ENCODE measurements around the gene PSMC3IP.
A peak's percentile ranks its signal among the peaks of the same experiment; 100 is the strongest.
"Not testable (repeated sequence)": the region's sequence is repeated elsewhere in the genome, so short reads cannot be mapped to it uniquely, and the experiment has no call there.

Gene PSMC3IP

GRCh38 chr17:42560246-42560645 is 17.3 kb downstream of the PSMC3IP start:
- DNase-seq (ENCODE audit: low spot score): no peak

- no peak for DNase-seq (ENCODE audit: low spot score)
Observed at GRCh38 chr17:42559075-42559474, 18.5 kb downstream of the PSMC3IP start.

GRCh38 chr17:42555961-42556617 is 21.4 kb downstream of the PSMC3IP start:
- DNase-seq (ENCODE audit: low spot score): not testable (repeated sequence)

- DNase-seq (ENCODE audit: low spot score): no peak
Observed at GRCh38 chr17:42555122-42555622, 22.4 kb downstream of the PSMC3IP start.

GRCh38 chr17:42554250-42555121 is 23.0 kb downstream of the PSMC3IP start:
- peak; percentile 83 for DNase-seq (ENCODE audit: low spot score)

- no peak for DNase-seq (ENCODE audit: low spot score)
Observed at GRCh38 chr17:42553866-42554249, 23.7 kb downstream of the PSMC3IP start.

- DNase-seq (ENCODE audit: low spot score): no peak
Observed at GRCh38 chr17:42553161-42553818, 24.2 kb downstream of the PSMC3IP start.

- not testable (repeated sequence) for DNase-seq (ENCODE audit: low spot score)
Observed at GRCh38 chr17:42552736-42553135, 24.8 kb downstream of the PSMC3IP start, which contains the start of gene HSD17B1. Gene HSD17B1, plus strand, starts transcription at chr17:42552923. Its CDS starts 11 bp downstream, at chr17:42552934.

- DNase-seq (ENCODE audit: low spot score): no peak
Observed at GRCh38 chr17:42548993-42549755, 28.4 kb downstream of the PSMC3IP start.

GRCh38 chr17:42548070-42548837 is 29.3 kb downstream of the PSMC3IP start:
- peak; percentile 84 for DNase-seq (ENCODE audit: low spot score)

GRCh38 chr17:42547698-42548069 is 29.8 kb downstream of the PSMC3IP start:
- no peak for DNase-seq (ENCODE audit: low spot score)

GRCh38 chr17:42547001-42547461 is 30.5 kb downstream of the PSMC3IP start:
- no peak for DNase-seq (ENCODE audit: low spot score)

GRCh38 chr17:42545755-42546505 is 31.6 kb downstream of the PSMC3IP start:
- not testable (repeated sequence) for DNase-seq (ENCODE audit: low spot score)

GRCh38 chr17:42544874-42545283 is 32.6 kb downstream of the PSMC3IP start:
- no peak for DNase-seq (ENCODE audit: low spot score)

- DNase-seq (ENCODE audit: low spot score): no peak
Observed at GRCh38 chr17:42543190-42544079, 34.1 kb downstream of the PSMC3IP start.

- no peak for DNase-seq (ENCODE audit: low spot score)
Observed at GRCh38 chr17:42541041-42541833, 36.3 kb downstream of the PSMC3IP start.

- DNase-seq (ENCODE audit: low spot score): not testable (repeated sequence)
Observed at GRCh38 chr17:42540558-42540957, 37.0 kb downstream of the PSMC3IP start.

- DNase-seq (ENCODE audit: low spot score): no peak
Observed at GRCh38 chr17:42538482-42538881, 39.0 kb downstream of the PSMC3IP start.

All from HuH-7.5 (cell line).